ENCODE data around the gene PTGDS.

The PTGDS gene

GRCh38 chr9:137029058-137029936 lies 52.0 kb downstream of the PTGDS start:
- WGBS, 2 donors (ENCODE audit: extremely low coverage in 2 of 2, insufficient read length in 2 of 2, insufficient replicate concordance in 1 of 2): no CpG with 5 or more reads among the region's 19 CpGs
- DNase-seq (ENCODE audit: low spot score): peak; percentile 75

GRCh38 chr9:137030006-137030405 lies 52.7 kb downstream of the PTGDS start:
- peaks cover 20 to 36% of the 10 kb centered on the region in 2 donors for H3K4me1 ChIP-seq (ENCODE audit: control insufficient read depth in 2 of 2, insufficient read depth in 1 of 2, low read depth in 1 of 2, low read length in 2 of 2)
- H3K27me3 ChIP-seq (ENCODE audit: control insufficient read depth in 3 of 3, insufficient read depth in 3 of 3, low read depth in 1 of 3, low read length in 3 of 3): peaks cover 0 to 10% (median 0%) of the 10 kb centered on the region in 3 experiments
- H2AK5ac ChIP-seq (ENCODE audit: low read depth, low read length): peak overlapping the region; percentile 98
- peak overlapping the region; percentile 53 for H3K4ac ChIP-seq (ENCODE audit: low read length)
- no peak overlapping the region for H3K27ac ChIP-seq (replicated peaks; ENCODE audit: low read length)
- H2BK12ac ChIP-seq (ENCODE audit: low read length): peak overlapping the region; percentile 93
- peaks cover 9% of the 10 kb centered on the region for H3K79me1 ChIP-seq (ENCODE audit: low read depth, low read length)
- H3K36me3 ChIP-seq (replicated peaks in 1 of 2; ENCODE audit: control insufficient read depth in 2 of 2, insufficient read depth in 2 of 2, low read length in 2 of 2): no peaks in the 10 kb centered on the region
- no peak overlapping the region for H3K4me3 ChIP-seq (ENCODE audit: low read length in 2 of 2)
- no peaks in the 10 kb centered on the region for H3K9me3 ChIP-seq (replicated peaks in 1 of 2; ENCODE audit: control insufficient read depth in 2 of 2, insufficient read depth in 1 of 2, low read depth in 1 of 2, low read length in 2 of 2)
- no peak overlapping the region for H4K91ac ChIP-seq (ENCODE audit: low read depth, low read length, poor library complexity)
- no peak overlapping the region for H4K8ac ChIP-seq (ENCODE audit: low read depth, low read length)
- H3K18ac ChIP-seq (ENCODE audit: low read length): no peak overlapping the region
- peak overlapping the region; percentile 52 for H2BK15ac ChIP-seq (ENCODE audit: low read length)
- DNase-seq (ENCODE audit: low spot score): no peak
- no peak overlapping the region for H2BK5ac ChIP-seq (ENCODE audit: low read length)
- no peak overlapping the region for H2BK120ac ChIP-seq (ENCODE audit: low read depth, low read length)
- no peak overlapping the region for H2AFZ ChIP-seq (ENCODE audit: low read length)
- H3K14ac ChIP-seq (ENCODE audit: low read length): no peak overlapping the region
- no peak overlapping the region for H3K4me2 ChIP-seq (ENCODE audit: insufficient read depth, low read length, poor library complexity, severe bottlenecking)
- no peak overlapping the region for H3K9ac ChIP-seq (ENCODE audit: low read depth, low read length, poor library complexity)
- no CpG with 5 or more reads among the region's 15 CpGs for WGBS, 2 donors (ENCODE audit: extremely low coverage in 2 of 2, insufficient read length in 2 of 2, insufficient replicate concordance in 1 of 2)
- H3K23ac ChIP-seq (ENCODE audit: low read depth, low read length, poor library complexity): no peak overlapping the region

More at GRCh38 chr9:137029058-137029936, 52.0 kb downstream of the PTGDS start:
- Histone ChIP-seq H2AK5ac (ENCODE audit: low read depth, low read length) (peak overlapping the region; percentile 98), H3K23ac (ENCODE audit: low read depth, low read length, poor library complexity) (peak overlapping the region; percentile 2), H3K4me3 (ENCODE audit: low read length in 2 of 2) (peak overlapping the region in 1 of 2 donors; percentile 60), H2BK12ac (ENCODE audit: low read length) (peak overlapping the region; percentile 93), H3K9ac (ENCODE audit: low read depth, low read length, poor library complexity) (peak overlapping the region; percentile 73), H3K9me3 (replicated peaks in 1 of 2; ENCODE audit: control insufficient read depth in 2 of 2, insufficient read depth in 1 of 2, low read depth in 1 of 2, low read length in 2 of 2) (no peaks in the 10 kb centered on the region), H2AFZ (ENCODE audit: low read length) (peak overlapping the region; percentile 99), H4K91ac (ENCODE audit: low read depth, low read length, poor library complexity) (no peak overlapping the region), H3K79me1 (ENCODE audit: low read depth, low read length) (peaks cover 9% of the 10 kb centered on the region), H2BK15ac (ENCODE audit: low read length) (peak overlapping the region; percentile 54), H4K8ac (ENCODE audit: low read depth, low read length) (no peak overlapping the region), H3K4me2 (ENCODE audit: insufficient read depth, low read length, poor library complexity, severe bottlenecking) (peak overlapping the region; percentile 26), H3K4ac (ENCODE audit: low read length) (no peak overlapping the region), H3K27ac (replicated peaks; ENCODE audit: low read length) (peak overlapping the region; percentile 10), H3K18ac (ENCODE audit: low read length) (peak overlapping the region; percentile 99), H3K36me3 (replicated peaks in 1 of 2; ENCODE audit: control insufficient read depth in 2 of 2, insufficient read depth in 2 of 2, low read length in 2 of 2) (no peaks in the 10 kb centered on the region), H3K14ac (ENCODE audit: low read length) (no peak overlapping the region), H2BK120ac (ENCODE audit: low read depth, low read length) (no peak overlapping the region), H2BK5ac (ENCODE audit: low read length) (no peak overlapping the region), H3K27me3 (ENCODE audit: control insufficient read depth in 3 of 3, insufficient read depth in 3 of 3, low read depth in 1 of 3, low read length in 3 of 3) (peaks cover 0 to 10% (median 0%) of the 10 kb centered on the region in 3 experiments), H3K4me1 (ENCODE audit: control insufficient read depth in 2 of 2, insufficient read depth in 1 of 2, low read depth in 1 of 2, low read length in 2 of 2) (peaks cover 18 to 38% of the 10 kb centered on the region in 2 donors)

- Histone ChIP-seq H4K91ac (ENCODE audit: low read depth, low read length, poor library complexity) (no peak overlapping the region), H2BK120ac (ENCODE audit: low read depth, low read length) (no peak overlapping the region), H3K27me3 (ENCODE audit: control insufficient read depth in 3 of 3, insufficient read depth in 3 of 3, low read depth in 1 of 3, low read length in 3 of 3) (peaks cover 0 to 10% (median 0%) of the 10 kb centered on the region in 3 experiments), H3K79me1 (ENCODE audit: low read depth, low read length) (peaks cover 3% of the 10 kb centered on the region), H3K23ac (ENCODE audit: low read depth, low read length, poor library complexity) (peak overlapping the region; percentile 65), H2BK5ac (ENCODE audit: low read length) (no peak overlapping the region), H2AK5ac (ENCODE audit: low read depth, low read length) (peak overlapping the region; percentile 98), H3K4me1 (ENCODE audit: control insufficient read depth in 2 of 2, insufficient read depth in 1 of 2, low read depth in 1 of 2, low read length in 2 of 2) (peaks cover 15 to 30% of the 10 kb centered on the region in 2 donors), H3K27ac (replicated peaks; ENCODE audit: low read length) (no peak overlapping the region), H3K4me3 (ENCODE audit: low read length in 2 of 2) (no peak overlapping the region), H3K4me2 (ENCODE audit: insufficient read depth, low read length, poor library complexity, severe bottlenecking) (no peak overlapping the region), H4K8ac (ENCODE audit: low read depth, low read length) (peak overlapping the region; percentile 17), H3K36me3 (replicated peaks in 1 of 2; ENCODE audit: control insufficient read depth in 2 of 2, insufficient read depth in 2 of 2, low read length in 2 of 2) (no peaks in the 10 kb centered on the region), H2BK15ac (ENCODE audit: low read length) (peak overlapping the region; percentile 52), H2BK12ac (ENCODE audit: low read length) (peak overlapping the region; percentile 93), H2AFZ (ENCODE audit: low read length) (no peak overlapping the region), H3K9me3 (replicated peaks in 1 of 2; ENCODE audit: control insufficient read depth in 2 of 2, insufficient read depth in 1 of 2, low read depth in 1 of 2, low read length in 2 of 2) (no peaks in the 10 kb centered on the region), H3K4ac (ENCODE audit: low read length) (no peak overlapping the region), H3K14ac (ENCODE audit: low read length) (peak overlapping the region; percentile 71), H3K18ac (ENCODE audit: low read length) (peak overlapping the region; percentile 17), H3K9ac (ENCODE audit: low read depth, low read length, poor library complexity) (no peak overlapping the region)
- DNase-seq (ENCODE audit: low spot score): no peak
- WGBS, 2 donors (ENCODE audit: extremely low coverage in 2 of 2, insufficient read length in 2 of 2, insufficient replicate concordance in 1 of 2): no CpG with 5 or more reads among the region's 65 CpGs
Measured at GRCh38 chr9:137030538-137031527, 53.5 kb downstream of the PTGDS start.
